K562 (cell line): ENCODE results near the gene PPP1R10. TPM values are rescaled to one million over a fixed set of nuclear protein-coding genes. Genes with fewer than 3 reads are reported as not detected.

ENCODE experiments used
- ATAC-seq: fragments of 200-7000 bp; cut with Tn5 transposase; 3 replicates; pipeline ENCODE4 v1.9.1; 2020; ENCODE audit warnings: moderate library complexity
- BruUV-seq: library from RNA; stranded (reverse); fragments of 400-500 nt; replicated peaks from 2 replicates; lab custom pipeline; 2021; lab: Mats Ljungman, UMichigan
- CTCF ChIA-PET: fragments of 300-600 bp; formaldehyde crosslinking; extraction: SDS; loops from one replicate; lab custom pipeline; 2021; ENCODE audit warnings: low intra/inter-chr PET ratio; lab: Yijun Ruan, JAX
- POLR2A ChIA-PET: fragments of 300-600, 350-650 bp; sonication (Branson Sonifier 250); formaldehyde crosslinking; extraction: SDS; loops from one replicate; lab custom pipeline; 2021; ENCODE audit warnings: antibody characterized with exemption, inconsistent platforms; lab: Yijun Ruan, JAX
- DNase-seq, 4 experiments: peaks; one replicate each; pipeline versions ENCODE4 v3.0.0 to v3.0.0-alpha.2; 2011 to 2018; ENCODE audit warnings: low spot score in 3 of 4, mixed read lengths in 3 of 4; ENCODE audit errors: extremely low read depth in 1 of 4
- FAIRE-seq: peaks from 2 replicates; lab custom pipeline; 2011; peaks lifted over from hg19 to GRCh38; lab: Jason Lieb, UNC
- H2AFZ ChIP-seq: 2 replicates; pipeline ENCODE4 v1.6.0; 2011; ENCODE audit warnings: low read depth, low read length, control low read depth, inconsistent platforms
- H3K27ac ChIP-seq: fragments of 200-600 bp; 3 replicates; pipeline ENCODE4 v1.8.0; 2011; ENCODE audit warnings: low read depth, mild to moderate bottlenecking, control low read depth, inconsistent platforms, low read length, moderate library complexity, mixed read lengths; ENCODE audit errors: extremely low read depth
- H3K27me3 ChIP-seq, 2 experiments: fragments of 300-600 bp in 1 of 2; 2 replicates in 1 of 2; 3 replicates in 1 of 2; pipeline versions ENCODE4 v1.6.0 to v1.8.0; 2011; ENCODE audit warnings: inconsistent platforms in 2 of 2, low read length in 2 of 2, mild to moderate bottlenecking in 1 of 2, mixed read lengths in 1 of 2, moderate library complexity in 1 of 2; ENCODE audit not compliant: control insufficient read depth in 2 of 2, insufficient read depth in 2 of 2
- H3K36me3 ChIP-seq: fragments of 300-600 bp; 3 replicates; pipeline ENCODE4 v1.8.0; 2011; ENCODE audit warnings: mild to moderate bottlenecking, low read length, inconsistent platforms; ENCODE audit not compliant: control insufficient read depth, insufficient read depth
- H3K4me1 ChIP-seq, 2 experiments: fragments of 200-600 bp in 1 of 2; replicated peaks in 1 of 2; 2 replicates in 1 of 2; 3 replicates in 1 of 2; pipeline versions ENCODE4 v1.5.1 to v1.8.0; 2011; ENCODE audit warnings: inconsistent platforms in 2 of 2, low read length in 2 of 2, mild to moderate bottlenecking in 1 of 2, mixed read lengths in 1 of 2, moderate library complexity in 1 of 2; ENCODE audit not compliant: control insufficient read depth in 2 of 2, insufficient read depth in 2 of 2
- H3K4me2 ChIP-seq: 2 replicates; pipeline ENCODE4 v1.6.1; 2011; ENCODE audit warnings: low read length, control low read depth, inconsistent platforms, mixed read lengths; ENCODE audit not compliant: insufficient read depth
- H3K4me3 ChIP-seq: fragments of 200-600 bp; sonication (generic), shearing (Covaris generic); 2 replicates; pipeline ENCODE4 v1.5.1; 2016; ENCODE audit warnings: control low read depth, inconsistent platforms
- H3K79me2 ChIP-seq: fragments of 200-600 bp; 3 replicates; pipeline ENCODE4 v1.8.0; 2011; ENCODE audit warnings: low read length, inconsistent platforms; ENCODE audit not compliant: control insufficient read depth, insufficient read depth
- H3K9ac ChIP-seq, 2 experiments: 2 replicates each; pipeline versions ENCODE4 v1.6.0 to v1.6.1; 2011; ENCODE audit warnings: low read depth in 2 of 2, low read length in 2 of 2, control low read depth in 1 of 2, inconsistent platforms in 1 of 2, mild to moderate bottlenecking in 1 of 2, mixed read lengths in 1 of 2; ENCODE audit not compliant: insufficient read depth in 1 of 2
- H3K9me1 ChIP-seq: one replicate; pipeline ENCODE4 v1.6.0; 2011; ENCODE audit warnings: inconsistent platforms, mild to moderate bottlenecking, low read length, moderate library complexity; ENCODE audit not compliant: control insufficient read depth, insufficient read depth
- H3K9me3 ChIP-seq: replicated peaks from 2 replicates; pipeline ENCODE4 v1.5.1; 2011; ENCODE audit warnings: low read depth, low read length, inconsistent platforms; ENCODE audit not compliant: control insufficient read depth, insufficient read depth
- H4K20me1 ChIP-seq: replicated peaks from 2 replicates; pipeline ENCODE4 v1.6.1; 2011; ENCODE audit warnings: low read length, inconsistent platforms, mixed read lengths; ENCODE audit not compliant: control insufficient read depth, insufficient read depth
- ARID2 ChIP-seq: fragments of 450-650 bp; IDR thresholded peaks from 2 replicates; pipeline ENCODE4 v1.6.1; 2017; ENCODE audit warnings: antibody characterized with exemption, mild to moderate bottlenecking
- ASH1L ChIP-seq: fragments of 450-650 bp; IDR thresholded peaks from 2 replicates; pipeline ENCODE4 v1.6.1; 2018; ENCODE audit warnings: borderline replicate concordance, mild to moderate bottlenecking, low read depth; ENCODE audit not compliant: partially characterized antibody
- BCL6 ChIP-seq: fragments of 250-450 bp; sonication (Bioruptor Pico); IDR thresholded peaks from 2 replicates; pipeline ENCODE4 v1.4.0; 2020
- FOS ChIP-seq: IDR thresholded peaks from 3 replicates; pipeline ENCODE4 v1.6.1; 2011; ENCODE audit not compliant: insufficient read length; ENCODE audit errors: extremely low read depth
- FOXJ3 ChIP-seq: sonication (generic); formaldehyde crosslinking; IDR thresholded peaks from 2 replicates; pipeline ENCODE4 v1.4.0; 2020; ENCODE audit warnings: mild to moderate bottlenecking, missing genetic modification reagents
- GATAD2B ChIP-seq: fragments of 450-650 bp; IDR thresholded peaks from 2 replicates; pipeline ENCODE4 v1.6.1; 2017; ENCODE audit warnings: mild to moderate bottlenecking, borderline replicate concordance
- MAFF ChIP-seq: IDR thresholded peaks from 2 replicates; pipeline ENCODE4 v1.6.1; 2012; ENCODE audit warnings: low read length, improper control_type of control experiment
- MAFG ChIP-seq: fragments of 450-650 bp; conservative IDR thresholded peaks from 2 replicates; pipeline ENCODE4 v1.6.1; 2016; ENCODE audit warnings: missing genetic modification characterization, missing compliant biosample characterization
- MIER1 ChIP-seq: fragments of 450-650 bp; IDR thresholded peaks from 2 replicates; pipeline ENCODE4 v1.6.1; 2016; ENCODE audit warnings: antibody characterized with exemption, mild to moderate bottlenecking, low read depth
- NFE2L1 ChIP-seq: fragments of 450-650 bp; IDR thresholded peaks from 2 replicates; pipeline ENCODE4 v1.6.1; 2016; ENCODE audit warnings: missing genetic modification characterization, low read depth, mild to moderate bottlenecking, missing compliant biosample characterization, moderate library complexity, borderline replicate concordance
- POU5F1 ChIP-seq: fragments of 150-350 bp; IDR thresholded peaks from 2 replicates; pipeline ENCODE4 v1.6.1; 2014; ENCODE audit warnings: borderline replicate concordance, low read length, low read depth, mild to moderate bottlenecking; ENCODE audit not compliant: partially characterized antibody
- RBM15 ChIP-seq: fragments of 200-400 bp; formaldehyde crosslinking; IDR thresholded peaks from 2 replicates; pipeline ENCODE4 v1.6.1; 2018; ENCODE audit warnings: mild to moderate bottlenecking, low read length, moderate library complexity; ENCODE audit not compliant: insufficient read depth
- RBM17 ChIP-seq: fragments of 200-400 bp; formaldehyde crosslinking; IDR thresholded peaks from 2 replicates; pipeline ENCODE4 v1.6.1; 2017; ENCODE audit warnings: low read depth, mild to moderate bottlenecking, low read length, borderline replicate concordance
- SETDB1 ChIP-seq: IDR thresholded peaks from one replicate; pipeline ENCODE4 v1.6.1; 2012; ENCODE audit warnings: low read length, control low read depth, inconsistent platforms
- SREBF2 ChIP-seq: sonication (generic); formaldehyde crosslinking; IDR thresholded peaks from 2 replicates; pipeline ENCODE4 v1.4.0; 2020; ENCODE audit warnings: mild to moderate bottlenecking, missing genetic modification reagents
- TBP ChIP-seq: optimal IDR thresholded peaks from 2 replicates; pipeline ENCODE3; 2011; ENCODE audit warnings: low read depth, low read length, improper control_type of control experiment
- ZBTB17 ChIP-seq: fragments of 450-650 bp; formaldehyde crosslinking; IDR thresholded peaks from 2 replicates; pipeline ENCODE4 v1.4.0; 2020; ENCODE audit warnings: mild to moderate bottlenecking
- ZFX ChIP-seq: sonication (generic); formaldehyde crosslinking; IDR thresholded peaks from 2 replicates; pipeline ENCODE4 v1.8.0; 2022; ENCODE audit warnings: mild to moderate bottlenecking, missing genetic modification reagents, moderate library complexity
- ZNF140 ChIP-seq: fragments of 250-450 bp; sonication (Bioruptor Pico); IDR thresholded peaks from 2 replicates; pipeline ENCODE4 v1.8.0; 2021; ENCODE audit warnings: moderate library complexity, mild to moderate bottlenecking, inconsistent platforms
- ZNF263 ChIP-seq: sonication (generic); formaldehyde crosslinking; IDR thresholded peaks from 2 replicates; pipeline ENCODE4 v1.8.0; 2022; ENCODE audit warnings: mild to moderate bottlenecking, missing genetic modification reagents, borderline replicate concordance
- ZNF384 ChIP-seq: IDR thresholded peaks from 2 replicates; pipeline ENCODE4 v1.6.1; 2012; ENCODE audit warnings: low read depth, low read length, improper control_type of control experiment
- ZNF696 ChIP-seq: fragments of 250-450 bp; sonication (Bioruptor Pico); conservative IDR thresholded peaks from 2 replicates; pipeline ENCODE4 v1.4.0; 2020; ENCODE audit warnings: mild to moderate bottlenecking, moderate library complexity
- WGBS: fragments of 100-300 bp; shearing (Covaris generic); methylation state at CpG from one replicate; pipeline ENCODE4 v1.1.6; 2016; ENCODE audit warnings: low coverage, mixed read lengths; ENCODE audit not compliant: insufficient coverage; ENCODE audit errors: missing lambda C conversion rate; 5-methylcytosine and 5-hydroxymethylcytosine counted together
- in situ Hi-C: fragments of 300-500 bp; cut with MboI; formaldehyde crosslinking; loops from 4 replicates; pipeline ENCODE4 v1.15.0; 2018; ENCODE audit warnings: inconsistent platforms, mixed read lengths
- intact Hi-C: fragments of 100-400 bp; cut with micrococcal nuclease; formaldehyde crosslinking; loops from 2 replicates; pipeline ENCODE4 v1.14.2; 2022
- polyA plus RNA-seq, 8 experiments: library from polyadenylated mRNA; depleted of rRNA in 4 of 8; stranded (reverse) in 5 of 8; unstranded in 3 of 8; fragments of >200 nt; fragmentation: Nextera tagmentation in 2 of 8; fragmentation: Illumina TruSeq in 1 of 8; extraction: Ambion mirVana in 2 of 8; extraction: Trizol in 1 of 8; gene quantifications; 2 replicates each; pipeline versions ENCODE4 v1.2.1 to v1.2.3, GENCODE V29; 2011 to 2014; ENCODE audit warnings: inconsistent platforms in 1 of 8, missing spikeins in 1 of 8
- total RNA-seq, 7 experiments: library from RNA; depleted of rRNA in 6 of 7; stranded (reverse); fragments of >200 nt in 6 of 7; fragmentation: Illumina TruSeq in 2 of 7; extraction: Trizol in 2 of 7; gene quantifications; 2 replicates each; pipeline versions ENCODE4 v1.2.1 to v1.2.3, GENCODE V29; 2011 to 2021; ENCODE audit warnings: low replicate concordance in 1 of 7
- TF ChIP-seq, protein P1 (sequence below): fragments of 450-650 bp; IDR thresholded peaks from 2 replicates; pipeline ENCODE4 v1.6.1; 2016; ENCODE audit warnings: antibody characterized with exemption
- TF ChIP-seq, protein P2 (sequence below): fragments of 450-650 bp; IDR thresholded peaks from 2 replicates; pipeline ENCODE4 v1.6.1; 2016

PPP1R10 gene
- total and polyA plus RNA-seq, 9 of the 15 experiments (the other 6 are each of a cell fraction or from before 2014, with no cell fraction given) = 14.1 to 65.5 (median 32.6) TPM

DNA sequence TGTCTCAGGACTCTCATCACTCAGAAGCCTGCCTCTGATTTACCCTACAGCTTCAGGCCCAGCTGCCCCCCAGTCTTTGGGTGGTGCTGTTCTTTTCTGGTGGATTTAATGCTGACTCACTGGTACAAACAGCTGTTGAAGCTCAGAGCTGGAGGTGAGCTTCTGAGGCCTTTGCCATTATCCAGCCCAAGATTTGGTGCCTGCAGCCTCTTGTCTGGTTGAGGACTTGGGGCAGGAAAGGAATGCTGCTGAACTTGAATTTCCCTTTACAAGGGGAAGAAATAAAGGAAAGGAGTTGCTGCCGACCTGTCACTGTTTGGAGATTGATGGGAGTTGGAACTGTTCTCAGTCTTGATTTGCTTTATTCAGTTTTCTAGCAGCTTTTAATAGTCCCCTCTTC, 26.0 kb downstream of the PPP1R10 start:
- peak; percentile 78 for FAIRE-seq
- intact Hi-C loops (no loop called here), in situ Hi-C loops (no loop called here)
- Histone ChIP-seq H3K9me1 (peaks cover 5% of the 10 kb centered on the region), H3K79me2 (peaks cover 29% of the 10 kb centered on the region), H2AFZ (no peak overlapping the region), H3K4me3 (no peak overlapping the region), H3K27ac (peak overlapping the region; percentile 8; the same call in 2 of the 3 replicates), H3K4me1 (peaks cover 3 to 4% of the 10 kb centered on the region in 2 experiments; a peak in 3 of 5 replicates), H3K27me3 (no peaks in the 10 kb centered on the region), H3K9me3 (no peaks in the 10 kb centered on the region), H3K9ac (no peak overlapping the region), H3K36me3 (peaks cover 94% of the 10 kb centered on the region), H3K4me2 (no peak overlapping the region), H4K20me1 (peaks cover 5% of the 10 kb centered on the region; the same call in 1 of the 2 replicates)
- peak; percentile 60; the same call in 2 of the 3 replicates for ATAC-seq
- CTCF ChIA-PET = no interaction called here
- WGBS = 86% methylated on average over 1 of the region's 1 CpG
- peak in 2 of 4 experiments; percentile 29 to 36 for DNase-seq
- POLR2A ChIA-PET = interaction anchor here (0.8 to 3.1 kb wide), 14 partner anchors 8 to 142 kb away, joined by 3 to 52 read pairs (median 6); partner anchors contain the start of genes ABCF1, MRPS18B, PPP1R10 and PRR3
- BruUV-seq = no TSS peak
- no peak for TF ChIP-seq FOXJ3 (CRISPR knock-in tag)
- TF ChIP-seq TBP = no peak
- TF ChIP-seq ZFX (CRISPR knock-in tag) = no peak
- TF ChIP-seq SETDB1 = no peak
- no peak for TF ChIP-seq FOS
- TF ChIP-seq ASH1L = no peak
- no peak for TF ChIP-seq ARID2
- no peak for TF ChIP-seq GATAD2B
- TF ChIP-seq ZNF384 = no peak
- TF ChIP-seq, protein P1, sequence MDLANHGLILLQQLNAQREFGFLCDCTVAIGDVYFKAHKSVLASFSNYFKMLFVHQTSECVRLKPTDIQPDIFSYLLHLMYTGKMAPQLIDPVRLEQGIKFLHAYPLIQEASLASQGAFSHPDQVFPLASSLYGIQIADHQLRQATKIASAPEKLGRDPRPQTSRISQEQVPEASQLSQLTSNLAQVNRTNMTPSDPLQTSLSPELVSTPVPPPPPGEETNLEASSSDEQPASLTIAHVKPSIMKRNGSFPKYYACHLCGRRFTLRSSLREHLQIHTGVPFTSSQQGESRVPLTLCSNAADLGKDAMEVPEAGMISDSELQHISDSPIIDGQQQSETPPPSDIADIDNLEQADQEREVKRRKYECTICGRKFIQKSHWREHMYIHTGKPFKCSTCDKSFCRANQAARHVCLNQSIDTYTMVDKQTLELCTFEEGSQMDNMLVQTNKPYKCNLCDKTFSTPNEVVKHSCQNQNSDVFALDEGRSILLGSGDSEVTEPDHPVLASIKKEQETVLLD = no peak
- TF ChIP-seq NFE2L1 (tag) = peak; percentile 77
- no peak for TF ChIP-seq MIER1
- TF ChIP-seq SREBF2 (CRISPR knock-in tag) = no peak
- no peak for TF ChIP-seq RBM17
- TF ChIP-seq BCL6 = no peak
- no peak for TF ChIP-seq ZNF696 (CRISPR knock-in tag)
- no peak for TF ChIP-seq ZBTB17 (CRISPR knock-in tag)
- TF ChIP-seq RBM15 = no peak
- TF ChIP-seq MAFF = peak; percentile 77
- no peak for TF ChIP-seq ZNF140 (CRISPR knock-in tag)
- TF ChIP-seq POU5F1 = no peak
- TF ChIP-seq MAFG = peak; percentile 92
- no peak for TF ChIP-seq ZNF263 (CRISPR knock-in tag)
- TF ChIP-seq, protein P2, sequence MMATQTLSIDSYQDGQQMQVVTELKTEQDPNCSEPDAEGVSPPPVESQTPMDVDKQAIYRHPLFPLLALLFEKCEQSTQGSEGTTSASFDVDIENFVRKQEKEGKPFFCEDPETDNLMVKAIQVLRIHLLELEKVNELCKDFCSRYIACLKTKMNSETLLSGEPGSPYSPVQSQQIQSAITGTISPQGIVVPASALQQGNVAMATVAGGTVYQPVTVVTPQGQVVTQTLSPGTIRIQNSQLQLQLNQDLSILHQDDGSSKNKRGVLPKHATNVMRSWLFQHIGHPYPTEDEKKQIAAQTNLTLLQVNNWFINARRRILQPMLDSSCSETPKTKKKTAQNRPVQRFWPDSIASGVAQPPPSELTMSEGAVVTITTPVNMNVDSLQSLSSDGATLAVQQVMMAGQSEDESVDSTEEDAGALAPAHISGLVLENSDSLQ = peak; percentile 62
